GM21381 (cell line): ENCODE measurements around the gene SMYD3.

Experiments
- ATAC-seq: cut with Tn5 transposase; IDR thresholded peaks from one replicate; pipeline ENCODE4 v1.9.1; 2021; ENCODE audit warnings: mild to moderate bottlenecking, moderate library complexity; ENCODE audit not compliant: unreplicated experiment

SMYD3 gene

GRCh38 chr1:246157516-246157915 is 349.6 kb downstream of the SMYD3 start:
- no peak for ATAC-seq

- ATAC-seq = no peak
Measured at GRCh38 chr1:246156847-246157246, 350.2 kb downstream of the SMYD3 start.

- no peak for ATAC-seq
Measured at GRCh38 chr1:246155923-246156322, 351.2 kb downstream of the SMYD3 start.

- ATAC-seq = no peak
Measured at GRCh38 chr1:246153796-246154212, 353.3 kb downstream of the SMYD3 start.

GRCh38 chr1:246152986-246153431 is 354.1 kb downstream of the SMYD3 start:
- ATAC-seq = no peak

GRCh38 chr1:246151796-246152434 is 355.2 kb downstream of the SMYD3 start:
- ATAC-seq = no peak

GRCh38 chr1:246149543-246149942 is 357.5 kb downstream of the SMYD3 start:
- no peak for ATAC-seq

- no peak for ATAC-seq
Measured at GRCh38 chr1:246147524-246148461, 359.3 kb downstream of the SMYD3 start.

GRCh38 chr1:246146804-246147523 is 360.1 kb downstream of the SMYD3 start:
- ATAC-seq = no peak

GRCh38 chr1:246145900-246146299 is 361.2 kb downstream of the SMYD3 start:
- ATAC-seq = no peak

GRCh38 chr1:246144931-246145330 is 362.1 kb downstream of the SMYD3 start:
- ATAC-seq = no peak

- no peak for ATAC-seq
Measured at GRCh38 chr1:246142320-246142893, 364.7 kb downstream of the SMYD3 start.

- no peak for ATAC-seq
Measured at GRCh38 chr1:246141306-246141705, 365.8 kb downstream of the SMYD3 start.

- ATAC-seq = no peak
Measured at GRCh38 chr1:246139745-246140182, 367.3 kb downstream of the SMYD3 start.

- ATAC-seq = no peak
Measured at GRCh38 chr1:246138781-246139180, 368.3 kb downstream of the SMYD3 start.

- ATAC-seq = no peak
Measured at GRCh38 chr1:246136477-246136876, 370.6 kb downstream of the SMYD3 start.

- ATAC-seq = no peak
Measured at GRCh38 chr1:246134789-246135188, 372.3 kb downstream of the SMYD3 start.

- no peak for ATAC-seq
Measured at GRCh38 chr1:246131095-246131494, 376.0 kb downstream of the SMYD3 start.

- no peak for ATAC-seq
Measured at GRCh38 chr1:246128494-246129069, 378.5 kb downstream of the SMYD3 start.

- no peak for ATAC-seq
Measured at GRCh38 chr1:246126580-246126979, 380.5 kb downstream of the SMYD3 start.

- ATAC-seq = no peak
Measured at GRCh38 chr1:246122071-246122470, 385.0 kb downstream of the SMYD3 start.
